Activated T-cell treated with anti-CD3 and anti-CD28 coated beads, Interleukin-2, amount 50 U/mL, for 24 hours (primary cell): ENCODE measurements around the gene BRAT1.
"Not testable (repeated sequence)": the region's sequence is repeated elsewhere in the genome, so short reads cannot be mapped to it uniquely, and the experiment has no call there.

Experiments used
- DNase-seq: peaks from one replicate; pipeline ENCODE4 v3.0.0-alpha.2; 2020
- H3K27ac Mint-ChIP-seq: 2 replicates; pipeline ENCODE4 v1.8.0; 2020; ENCODE audit warnings: mild to moderate bottlenecking, mixed read lengths
- H3K27me3 Mint-ChIP-seq: 2 replicates; pipeline ENCODE4 v1.8.0; 2020; ENCODE audit warnings: mixed read lengths
- H3K36me3 Mint-ChIP-seq: 2 replicates; pipeline ENCODE4 v1.8.0; 2020; ENCODE audit warnings: low read depth, mixed read lengths
- H3K4me1 Mint-ChIP-seq: 2 replicates; pipeline ENCODE4 v1.8.0; 2020; ENCODE audit warnings: low read depth, mixed read lengths
- H3K4me3 Mint-ChIP-seq: 2 replicates; pipeline ENCODE4 v1.8.0; 2020; ENCODE audit warnings: mild to moderate bottlenecking, moderate library complexity, mixed read lengths
- H3K9me3 Mint-ChIP-seq: 2 replicates; pipeline ENCODE4 v1.8.0; 2020; ENCODE audit warnings: mixed read lengths

BRAT1 gene

GRCh38 chr7:2592375-2592865, 37.1 kb upstream of the BRAT1 start:
- Mint-ChIP-seq H3K4me3 (no peak overlapping the region), H3K36me3 (peaks cover 36% of the 10 kb centered on the region), H3K9me3 (no peaks in the 10 kb centered on the region), H3K4me1 (no peaks in the 10 kb centered on the region), H3K27ac (no peak overlapping the region), H3K27me3 (no peaks in the 10 kb centered on the region)
- no peak for DNase-seq

- H3K27ac Mint-ChIP-seq, H3K4me3 Mint-ChIP-seq, H3K9me3 Mint-ChIP-seq, H3K4me1 Mint-ChIP-seq, H3K27me3 Mint-ChIP-seq, DNase-seq: not testable (repeated sequence)
- peaks cover 40% of the 10 kb centered on the region for H3K36me3 Mint-ChIP-seq
Measured at GRCh38 chr7:2589941-2590340, 34.6 kb upstream of the BRAT1 start.

GRCh38 chr7:2589341-2589740, 34.0 kb upstream of the BRAT1 start:
- Mint-ChIP-seq H3K27ac (no peak overlapping the region), H3K36me3 (peaks cover 43% of the 10 kb centered on the region), H3K27me3 (no peaks in the 10 kb centered on the region), H3K4me1 (no peaks in the 10 kb centered on the region), H3K9me3 (no peaks in the 10 kb centered on the region), H3K4me3 (no peak overlapping the region)
- DNase-seq: no peak

- Mint-ChIP-seq H3K27ac (no peak overlapping the region), H3K4me1 (no peaks in the 10 kb centered on the region), H3K36me3 (peaks cover 38% of the 10 kb centered on the region)
Measured at GRCh38 chr7:2587778-2588177, 32.5 kb upstream of the BRAT1 start.

GRCh38 chr7:2587134-2587533, 31.8 kb upstream of the BRAT1 start:
- Mint-ChIP-seq H3K27ac (no peak overlapping the region), H3K27me3 (no peaks in the 10 kb centered on the region), H3K36me3 (peaks cover 31% of the 10 kb centered on the region), H3K9me3 (no peaks in the 10 kb centered on the region), H3K4me3 (no peak overlapping the region), H3K4me1 (no peaks in the 10 kb centered on the region)
- DNase-seq: no peak

More at GRCh38 chr7:2587778-2588177, 32.5 kb upstream of the BRAT1 start:
- H3K9me3 Mint-ChIP-seq: no peaks in the 10 kb centered on the region
- DNase-seq: no peak
- no peak overlapping the region for H3K4me3 Mint-ChIP-seq
- no peaks in the 10 kb centered on the region for H3K27me3 Mint-ChIP-seq

- no peaks in the 10 kb centered on the region for H3K9me3 Mint-ChIP-seq
- H3K27me3 Mint-ChIP-seq: no peaks in the 10 kb centered on the region
- DNase-seq: no peak
- H3K27ac Mint-ChIP-seq: no peak overlapping the region
- no peaks in the 10 kb centered on the region for H3K4me1 Mint-ChIP-seq
- no peak overlapping the region for H3K4me3 Mint-ChIP-seq
- H3K36me3 Mint-ChIP-seq: peaks cover 29% of the 10 kb centered on the region
Measured at GRCh38 chr7:2586326-2587020, 31.1 kb upstream of the BRAT1 start.

GRCh38 chr7:2585446-2585845, 30.1 kb upstream of the BRAT1 start:
- no peaks in the 10 kb centered on the region for H3K4me1 Mint-ChIP-seq
- no peaks in the 10 kb centered on the region for H3K9me3 Mint-ChIP-seq
- H3K4me3 Mint-ChIP-seq: no peak overlapping the region
- DNase-seq: no peak
- peaks cover 27% of the 10 kb centered on the region for H3K36me3 Mint-ChIP-seq
- no peak overlapping the region for H3K27ac Mint-ChIP-seq
- H3K27me3 Mint-ChIP-seq: no peaks in the 10 kb centered on the region

GRCh38 chr7:2583798-2584580, 28.7 kb upstream of the BRAT1 start:
- Mint-ChIP-seq H3K27ac (no peak overlapping the region), H3K4me1 (no peaks in the 10 kb centered on the region), H3K27me3 (no peaks in the 10 kb centered on the region), H3K36me3 (peaks cover 26% of the 10 kb centered on the region), H3K4me3 (no peak overlapping the region), H3K9me3 (no peaks in the 10 kb centered on the region)
- DNase-seq: no peak

- no peak for DNase-seq
- no peaks in the 10 kb centered on the region for H3K4me1 Mint-ChIP-seq
- H3K27ac Mint-ChIP-seq: no peak overlapping the region
- H3K4me3 Mint-ChIP-seq: no peak overlapping the region
- H3K9me3 Mint-ChIP-seq: no peaks in the 10 kb centered on the region
- H3K36me3 Mint-ChIP-seq: peaks cover 23% of the 10 kb centered on the region
- H3K27me3 Mint-ChIP-seq: no peaks in the 10 kb centered on the region
Measured at GRCh38 chr7:2582006-2582735, 26.8 kb upstream of the BRAT1 start.

- H3K27ac Mint-ChIP-seq: no peak overlapping the region
- no peaks in the 10 kb centered on the region for H3K9me3 Mint-ChIP-seq
- H3K4me3 Mint-ChIP-seq: no peak overlapping the region
- DNase-seq: no peak
- no peaks in the 10 kb centered on the region for H3K27me3 Mint-ChIP-seq
- H3K36me3 Mint-ChIP-seq: peaks cover 17% of the 10 kb centered on the region
- H3K4me1 Mint-ChIP-seq: no peaks in the 10 kb centered on the region
Measured at GRCh38 chr7:2580636-2581035, 25.3 kb upstream of the BRAT1 start.

- no peaks in the 10 kb centered on the region for H3K9me3 Mint-ChIP-seq
- no peak for DNase-seq
- no peak overlapping the region for H3K4me3 Mint-ChIP-seq
- no peaks in the 10 kb centered on the region for H3K27me3 Mint-ChIP-seq
- H3K36me3 Mint-ChIP-seq: peaks cover 19% of the 10 kb centered on the region
- H3K4me1 Mint-ChIP-seq: peaks cover under 1% of the 10 kb centered on the region
- H3K27ac Mint-ChIP-seq: no peak overlapping the region
Measured at GRCh38 chr7:2577914-2578680, 22.8 kb upstream of the BRAT1 start.

GRCh38 chr7:2576742-2577491, 21.6 kb upstream of the BRAT1 start:
- Mint-ChIP-seq H3K9me3 (no peaks in the 10 kb centered on the region), H3K4me1 (peaks cover 7% of the 10 kb centered on the region), H3K4me3 (no peak overlapping the region), H3K27me3 (no peaks in the 10 kb centered on the region), H3K36me3 (peaks cover 21% of the 10 kb centered on the region), H3K27ac (peak overlapping the region; percentile 14)
- no peak for DNase-seq

- Mint-ChIP-seq H3K9me3 (no peaks in the 10 kb centered on the region), H3K4me3 (no peak overlapping the region), H3K27ac (no peak overlapping the region), H3K36me3 (peaks cover 24% of the 10 kb centered on the region), H3K27me3 (no peaks in the 10 kb centered on the region), H3K4me1 (peaks cover 9% of the 10 kb centered on the region)
- DNase-seq: no peak
Measured at GRCh38 chr7:2575733-2576340, 20.5 kb upstream of the BRAT1 start.
